MCF 10A (cell line): ENCODE data around the gene PLEKHM3. TPM values are rescaled to one million over a fixed set of nuclear protein-coding genes. Genes with fewer than 3 reads are reported as not detected.

ENCODE experiments used
- BruUV-seq: library from RNA; stranded (reverse); fragments of 400-500 nt; replicated peaks from 2 replicates; lab custom pipeline; 2021; lab: Mats Ljungman, UMichigan
- CTCF ChIA-PET: fragments of 300-600 bp; sonication (Branson Sonifier 250); formaldehyde crosslinking; extraction: SDS; loops from one replicate; lab custom pipeline; 2021; ENCODE audit warnings: antibody characterized with exemption, inconsistent platforms; lab: Yijun Ruan, JAX
- POLR2A ChIA-PET: fragments of 300-600, 350-650 bp; sonication (Branson Sonifier 250); formaldehyde crosslinking; extraction: SDS; loops from one replicate; lab custom pipeline; 2020; ENCODE audit warnings: antibody characterized with exemption, inconsistent platforms; lab: Yijun Ruan, JAX
- DNase-seq: peaks from one replicate; pipeline ENCODE4 v3.0.0-alpha.2; 2018; ENCODE audit not compliant: unreplicated experiment
- H3K27ac Mint-ChIP-seq: one replicate; pipeline ENCODE4 v1.8.0; 2022; ENCODE audit warnings: mild to moderate bottlenecking, low read depth, mixed read lengths; ENCODE audit not compliant: unreplicated experiment
- H3K27me3 Mint-ChIP-seq: one replicate; pipeline ENCODE4 v1.8.0; 2022; ENCODE audit warnings: mixed read lengths; ENCODE audit not compliant: insufficient read depth, unreplicated experiment
- H3K36me3 Mint-ChIP-seq: one replicate; pipeline ENCODE4 v1.8.0; 2022; ENCODE audit warnings: mild to moderate bottlenecking, moderate library complexity, mixed read lengths; ENCODE audit not compliant: insufficient read depth, unreplicated experiment
- H3K4me1 Mint-ChIP-seq: one replicate; pipeline ENCODE4 v1.8.0; 2022; ENCODE audit warnings: mixed read lengths; ENCODE audit not compliant: insufficient read depth, unreplicated experiment
- H3K4me3 Mint-ChIP-seq: one replicate; pipeline ENCODE4 v1.8.0; 2022; ENCODE audit warnings: mild to moderate bottlenecking, moderate library complexity, mixed read lengths; ENCODE audit not compliant: unreplicated experiment
- H3K9me3 Mint-ChIP-seq: one replicate; pipeline ENCODE4 v1.8.0; 2022; ENCODE audit warnings: mixed read lengths; ENCODE audit not compliant: unreplicated experiment
- CTCF ChIP-seq: fragments of 200-600 bp; IDR thresholded peaks from one replicate; pipeline ENCODE4 v1.8.0; 2022; ENCODE audit warnings: antibody characterized with exemption, mild to moderate bottlenecking; ENCODE audit not compliant: unreplicated experiment
- intact Hi-C: fragments of 100-400 bp; cut with micrococcal nuclease; formaldehyde crosslinking; loops from 2 replicates; pipeline ENCODE4 v1.14.1; 2022
- total RNA-seq: library from RNA; stranded (reverse); gene quantifications from 2 replicates; pipeline ENCODE4 v1.2.3, GENCODE V29; 2022

Gene PLEKHM3
- total RNA-seq, 1 experiment from 2014 or later: 5.4 TPM

- no peaks in the 10 kb centered on the region for H3K27me3 Mint-ChIP-seq
Measured at GRCh38 chr2:207807516-207807915, 217.8 kb downstream of the PLEKHM3 start.

DNA sequence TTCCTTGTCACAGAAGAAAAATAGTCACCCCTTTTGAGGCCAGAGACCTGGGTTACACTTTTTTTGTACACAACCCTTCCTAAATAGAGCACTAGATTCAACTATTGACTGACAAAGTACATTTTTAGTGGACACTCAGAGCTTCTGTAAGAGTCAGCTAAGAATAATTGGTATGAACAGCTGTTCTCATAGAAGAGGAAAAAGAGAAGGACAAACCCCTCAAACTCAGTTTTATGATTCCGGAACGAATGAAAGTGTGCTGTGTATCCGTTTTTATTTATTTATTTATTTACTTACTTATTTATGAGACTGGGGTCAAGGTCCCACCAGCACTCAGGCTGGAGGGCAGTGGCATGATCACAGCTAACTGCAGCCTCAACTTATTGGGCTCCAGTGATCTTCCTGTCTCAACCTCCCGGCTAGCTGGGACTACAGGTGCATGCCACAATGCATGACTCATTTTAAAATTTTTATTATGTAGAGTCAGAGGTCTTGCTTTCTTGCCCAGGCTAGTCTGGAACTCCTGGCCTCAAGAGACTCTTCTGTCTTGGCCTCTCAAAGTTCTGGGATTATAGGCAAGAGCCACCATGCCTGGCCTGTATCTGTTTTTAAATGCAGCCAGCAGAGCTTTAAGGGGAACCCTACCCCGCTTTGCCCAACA, 219.6 kb downstream of the PLEKHM3 start:
- H3K4me3 Mint-ChIP-seq: no peak overlapping the region
- BruUV-seq: no TSS peak
- CTCF ChIA-PET: interaction anchor here (0.7 to 1.7 kb wide), 4 partner anchors 14 to 235 kb away, joined by 3 to 4 read pairs (median 4); partner anchors contain the start of gene FZD5
- TF ChIP-seq CTCF: no peak
- H3K27ac Mint-ChIP-seq: peak overlapping the region; percentile 51
- intact Hi-C loops: no loop called here
- peaks cover 19% of the 10 kb centered on the region for H3K4me1 Mint-ChIP-seq
- DNase-seq: peak; percentile 64
- H3K36me3 Mint-ChIP-seq: no peaks in the 10 kb centered on the region
- H3K27me3 Mint-ChIP-seq: no peaks in the 10 kb centered on the region
- no peaks in the 10 kb centered on the region for H3K9me3 Mint-ChIP-seq
- POLR2A ChIA-PET: interaction anchor here (0.6 to 1.6 kb wide), 3 partner anchors 11 to 1560 kb away, joined by 3 to 5 read pairs (median 4); no protein-coding TSS in a partner anchor

More at GRCh38 chr2:207807516-207807915, 217.8 kb downstream of the PLEKHM3 start:
- H3K36me3 Mint-ChIP-seq: no peaks in the 10 kb centered on the region
- no peaks in the 10 kb centered on the region for H3K9me3 Mint-ChIP-seq
- no peak overlapping the region for H3K4me3 Mint-ChIP-seq
- no peak overlapping the region for H3K27ac Mint-ChIP-seq
- ChIA-PET CTCF (interaction anchor here (0.7 to 0.9 kb wide), 3 partner anchors 16 to 1566 kb away, joined by 3 to 4 read pairs (median 3); no protein-coding TSS in a partner anchor), POLR2A (interaction anchor here (0.7 kb wide), 1 partner anchor 105 kb away, joined by 4 read pairs; no protein-coding TSS in a partner anchor)
- BruUV-seq: no TSS peak
- DNase-seq: no peak
- no peak for TF ChIP-seq CTCF
- intact Hi-C loops: no loop called here
- H3K4me1 Mint-ChIP-seq: peaks cover 22% of the 10 kb centered on the region

- Mint-ChIP-seq H3K4me1 (peaks cover 11% of the 10 kb centered on the region), H3K9me3 (no peaks in the 10 kb centered on the region), H3K27me3 (no peaks in the 10 kb centered on the region), H3K36me3 (no peaks in the 10 kb centered on the region), H3K27ac (no peak overlapping the region), H3K4me3 (no peak overlapping the region)
- POLR2A ChIA-PET: no interaction called here
- intact Hi-C loops: no loop called here
- no TSS peak for BruUV-seq
- TF ChIP-seq CTCF: no peak
- DNase-seq: no peak
- CTCF ChIA-PET: interaction anchor here (0.6 to 0.7 kb wide), 2 partner anchors 81 to 172 kb away, joined by 3 read pairs; no protein-coding TSS in a partner anchor
Measured at GRCh38 chr2:207802650-207803049, 222.7 kb downstream of the PLEKHM3 start.

GRCh38 chr2:207801259-207801658, 224.1 kb downstream of the PLEKHM3 start:
- H3K27ac Mint-ChIP-seq: no peak overlapping the region
- BruUV-seq: no TSS peak
- H3K4me3 Mint-ChIP-seq: no peak overlapping the region
- H3K4me1 Mint-ChIP-seq: peaks cover 11% of the 10 kb centered on the region
- no peaks in the 10 kb centered on the region for H3K9me3 Mint-ChIP-seq
- CTCF ChIA-PET: interaction anchor here (0.8 kb wide), 1 partner anchor 9 kb away, joined by 4 read pairs; no protein-coding TSS in a partner anchor
- no peak for DNase-seq
- POLR2A ChIA-PET: no interaction called here
- no peak for TF ChIP-seq CTCF
- intact Hi-C loops: no loop called here
- no peaks in the 10 kb centered on the region for H3K27me3 Mint-ChIP-seq
- H3K36me3 Mint-ChIP-seq: no peaks in the 10 kb centered on the region
